ENCODE measurements around the gene B4GAT1. TPM values are rescaled to one million over a fixed set of nuclear protein-coding genes. Genes with fewer than 3 reads are reported as not detected.

B4GAT1 gene
- total and polyA plus RNA-seq, 9 of the 15 experiments (the other 6 are each of a cell fraction or from before 2014, with no cell fraction given): 0.86 to 9.5 (median 3.8) TPM

GRCh38 chr11:66336234-66337102 lies 11.0 kb downstream of the B4GAT1 start, which contains the start of gene RIN1 (continued):
- TF ChIP-seq SMARCA5 (IDR thresholded peaks at IDR 0.05) (no peak), SIRT6 (IDR thresholded peaks at IDR 0.05; ENCODE audit: low read depth, low read length) (no peak), CREB5 (CRISPR knock-in tag; IDR thresholded peaks at IDR 0.05) (no peak), CTCF (IDR thresholded peaks at IDR 0.05 in 2 of 3, conservative IDR thresholded peaks at IDR 0.05 in 1 of 3; ENCODE audit: insufficient read depth in 2 of 3, low read depth in 1 of 3, low read length in 3 of 3) (peak; percentile 73 to 86 (median 80)), FOSL1 (tag; conservative IDR thresholded peaks at IDR 0.05) (peak; percentile 96), POU5F1 (IDR thresholded peaks at IDR 0.05; ENCODE audit: borderline replicate concordance, low read depth, low read length, partially characterized antibody) (no peak), CHAMP1 (IDR thresholded peaks at IDR 0.05) (no peak)
- TF ChIP-seq, protein P1, sequence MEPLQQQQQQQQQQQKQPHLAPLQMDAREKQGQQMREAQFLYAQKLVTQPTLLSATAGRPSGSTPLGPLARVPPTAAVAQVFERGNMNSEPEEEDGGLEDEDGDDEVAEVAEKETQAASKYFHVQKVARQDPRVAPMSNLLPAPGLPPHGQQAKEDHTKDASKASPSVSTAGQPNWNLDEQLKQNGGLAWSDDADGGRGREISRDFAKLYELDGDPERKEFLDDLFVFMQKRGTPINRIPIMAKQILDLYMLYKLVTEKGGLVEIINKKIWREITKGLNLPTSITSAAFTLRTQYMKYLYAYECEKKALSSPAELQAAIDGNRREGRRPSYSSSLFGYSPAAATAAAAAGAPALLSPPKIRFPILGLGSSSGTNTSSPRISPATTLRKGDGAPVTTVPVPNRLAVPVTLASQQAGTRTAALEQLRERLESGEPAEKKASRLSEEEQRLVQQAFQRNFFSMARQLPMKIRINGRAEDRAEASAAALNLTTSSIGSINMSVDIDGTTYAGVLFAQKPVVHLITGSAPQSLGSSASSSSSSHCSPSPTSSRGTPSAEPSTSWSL (CRISPR knock-in tag; IDR thresholded peaks at IDR 0.05; ENCODE audit: borderline replicate concordance): no peak
- TF ChIP-seq, protein P2, sequence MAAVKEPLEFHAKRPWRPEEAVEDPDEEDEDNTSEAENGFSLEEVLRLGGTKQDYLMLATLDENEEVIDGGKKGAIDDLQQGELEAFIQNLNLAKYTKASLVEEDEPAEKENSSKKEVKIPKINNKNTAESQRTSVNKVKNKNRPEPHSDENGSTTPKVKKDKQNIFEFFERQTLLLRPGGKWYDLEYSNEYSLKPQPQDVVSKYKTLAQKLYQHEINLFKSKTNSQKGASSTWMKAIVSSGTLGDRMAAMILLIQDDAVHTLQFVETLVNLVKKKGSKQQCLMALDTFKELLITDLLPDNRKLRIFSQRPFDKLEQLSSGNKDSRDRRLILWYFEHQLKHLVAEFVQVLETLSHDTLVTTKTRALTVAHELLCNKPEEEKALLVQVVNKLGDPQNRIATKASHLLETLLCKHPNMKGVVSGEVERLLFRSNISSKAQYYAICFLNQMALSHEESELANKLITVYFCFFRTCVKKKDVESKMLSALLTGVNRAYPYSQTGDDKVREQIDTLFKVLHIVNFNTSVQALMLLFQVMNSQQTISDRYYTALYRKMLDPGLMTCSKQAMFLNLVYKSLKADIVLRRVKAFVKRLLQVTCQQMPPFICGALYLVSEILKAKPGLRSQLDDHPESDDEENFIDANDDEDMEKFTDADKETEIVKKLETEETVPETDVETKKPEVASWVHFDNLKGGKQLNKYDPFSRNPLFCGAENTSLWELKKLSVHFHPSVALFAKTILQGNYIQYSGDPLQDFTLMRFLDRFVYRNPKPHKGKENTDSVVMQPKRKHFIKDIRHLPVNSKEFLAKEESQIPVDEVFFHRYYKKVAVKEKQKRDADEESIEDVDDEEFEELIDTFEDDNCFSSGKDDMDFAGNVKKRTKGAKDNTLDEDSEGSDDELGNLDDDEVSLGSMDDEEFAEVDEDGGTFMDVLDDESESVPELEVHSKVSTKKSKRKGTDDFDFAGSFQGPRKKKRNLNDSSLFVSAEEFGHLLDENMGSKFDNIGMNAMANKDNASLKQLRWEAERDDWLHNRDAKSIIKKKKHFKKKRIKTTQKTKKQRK (IDR thresholded peaks at IDR 0.05; ENCODE audit: borderline replicate concordance, low read depth, low read length): no peak
- TF ChIP-seq, protein P3, sequence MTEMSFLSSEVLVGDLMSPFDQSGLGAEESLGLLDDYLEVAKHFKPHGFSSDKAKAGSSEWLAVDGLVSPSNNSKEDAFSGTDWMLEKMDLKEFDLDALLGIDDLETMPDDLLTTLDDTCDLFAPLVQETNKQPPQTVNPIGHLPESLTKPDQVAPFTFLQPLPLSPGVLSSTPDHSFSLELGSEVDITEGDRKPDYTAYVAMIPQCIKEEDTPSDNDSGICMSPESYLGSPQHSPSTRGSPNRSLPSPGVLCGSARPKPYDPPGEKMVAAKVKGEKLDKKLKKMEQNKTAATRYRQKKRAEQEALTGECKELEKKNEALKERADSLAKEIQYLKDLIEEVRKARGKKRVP (CRISPR knock-in tag; IDR thresholded peaks at IDR 0.05): no peak
- TF ChIP-seq, protein P4, sequence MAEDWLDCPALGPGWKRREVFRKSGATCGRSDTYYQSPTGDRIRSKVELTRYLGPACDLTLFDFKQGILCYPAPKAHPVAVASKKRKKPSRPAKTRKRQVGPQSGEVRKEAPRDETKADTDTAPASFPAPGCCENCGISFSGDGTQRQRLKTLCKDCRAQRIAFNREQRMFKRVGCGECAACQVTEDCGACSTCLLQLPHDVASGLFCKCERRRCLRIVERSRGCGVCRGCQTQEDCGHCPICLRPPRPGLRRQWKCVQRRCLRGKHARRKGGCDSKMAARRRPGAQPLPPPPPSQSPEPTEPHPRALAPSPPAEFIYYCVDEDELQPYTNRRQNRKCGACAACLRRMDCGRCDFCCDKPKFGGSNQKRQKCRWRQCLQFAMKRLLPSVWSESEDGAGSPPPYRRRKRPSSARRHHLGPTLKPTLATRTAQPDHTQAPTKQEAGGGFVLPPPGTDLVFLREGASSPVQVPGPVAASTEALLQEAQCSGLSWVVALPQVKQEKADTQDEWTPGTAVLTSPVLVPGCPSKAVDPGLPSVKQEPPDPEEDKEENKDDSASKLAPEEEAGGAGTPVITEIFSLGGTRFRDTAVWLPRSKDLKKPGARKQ (CRISPR knock-in tag; IDR thresholded peaks at IDR 0.05): no peak
